ENCODE data around the gene RARRES1. TPM values are rescaled to one million over a fixed set of nuclear protein-coding genes. Genes with fewer than 3 reads are reported as not detected.
A peak's percentile ranks its signal among the peaks of the same experiment; 100 is the strongest.

The RARRES1 gene
- total RNA-seq, 2 donors from 2014 or later = 3.0 to 18.4 TPM

DNA sequence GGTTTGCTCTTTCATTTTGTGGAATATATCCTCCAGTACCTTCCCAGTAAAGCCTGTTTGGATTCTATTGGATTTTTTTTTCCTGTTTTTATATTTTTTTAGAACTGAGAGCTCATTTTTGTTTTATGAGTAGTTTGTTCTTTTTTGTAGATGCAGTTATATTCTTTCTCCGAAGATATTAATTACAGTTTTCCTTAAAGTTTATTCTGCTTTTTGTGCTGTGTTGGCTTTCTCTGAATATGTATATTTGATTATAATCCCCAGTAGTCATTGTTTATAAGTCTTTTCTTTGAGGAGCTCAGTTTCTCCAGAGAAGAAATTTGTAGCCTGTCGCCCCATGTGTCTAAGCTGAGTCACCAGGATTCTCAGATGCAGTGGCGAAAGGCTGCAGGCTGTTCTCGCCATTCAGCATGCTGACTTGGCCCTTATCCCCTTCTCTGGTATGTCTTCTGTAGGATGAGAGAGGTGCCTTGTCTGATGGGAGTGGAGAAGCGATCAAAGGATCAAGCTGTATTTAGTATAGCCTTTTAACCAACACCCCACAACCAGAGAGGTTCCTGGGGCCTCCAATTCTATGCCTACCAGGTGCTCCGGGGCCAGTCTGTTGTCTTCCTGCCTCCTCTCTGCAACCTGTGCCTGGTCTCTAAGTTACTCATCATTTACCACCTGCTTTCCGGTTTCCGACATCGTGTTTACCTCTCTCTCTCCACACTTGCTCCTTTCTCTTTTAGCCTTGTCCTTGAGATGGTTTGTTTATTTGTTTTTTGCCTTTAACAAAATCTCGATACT lies 37.9 kb upstream of the RARRES1 start:
- no peak for ATAC-seq
- Histone ChIP-seq H3K27ac (peak overlapping the region in 1 of 4 donors; percentile 27), H3K4me3 (no peak overlapping the region), H3K4me1 (peaks cover 20% of the 10 kb centered on the region), H3K9me3 (no peaks in the 10 kb centered on the region), H3K36me3 (replicated peaks in 1 of 2; ENCODE audit: insufficient read depth in 1 of 2, low read depth in 2 of 2) (no peaks in the 10 kb centered on the region), H3K27me3 (no peaks in the 10 kb centered on the region)
- TF ChIP-seq POLR2A (IDR thresholded peaks at IDR 0.05) = no peak
- no peak for TF ChIP-seq CTCF (IDR thresholded peaks at IDR 0.05)
- intact Hi-C loops (cut with DNase I) = no loop called here
- 74 to 86% methylated on average over 10 of the region's 10 CpGs for WGBS, 2 donors
- no peak for DNase-seq

GRCh38 chr3:158769549-158769948 lies 37.3 kb upstream of the RARRES1 start:
- H3K4me3 ChIP-seq = no peak overlapping the region
- intact Hi-C loops (cut with DNase I) = no loop called here
- peaks cover 20% of the 10 kb centered on the region for H3K4me1 ChIP-seq
- H3K27me3 ChIP-seq = no peaks in the 10 kb centered on the region
- peak overlapping the region in 1 of 4 donors; percentile 27 for H3K27ac ChIP-seq
- ATAC-seq (no peak), DNase-seq (no peak)
- 45 to 48% methylated on average over 4 of the region's 4 CpGs for WGBS, 2 donors
- no peaks in the 10 kb centered on the region for H3K36me3 ChIP-seq (replicated peaks in 1 of 2; ENCODE audit: insufficient read depth in 1 of 2, low read depth in 2 of 2)
- TF ChIP-seq POLR2A (IDR thresholded peaks at IDR 0.05) (no peak), CTCF (IDR thresholded peaks at IDR 0.05) (no peak)
- H3K9me3 ChIP-seq = no peaks in the 10 kb centered on the region

- DNase-seq = peak in 1 of 4 donors; percentile 28
- Histone ChIP-seq H3K9me3 (no peaks in the 10 kb centered on the region), H3K4me3 (no peak overlapping the region), H3K36me3 (replicated peaks in 1 of 2; ENCODE audit: insufficient read depth in 1 of 2, low read depth in 2 of 2) (no peaks in the 10 kb centered on the region), H3K4me1 (peaks cover 20% of the 10 kb centered on the region), H3K27ac (peak overlapping the region in 3 of 4 donors; percentile 5 to 33 (median 10)), H3K27me3 (no peaks in the 10 kb centered on the region)
- no peak for TF ChIP-seq CTCF (IDR thresholded peaks at IDR 0.05)
- no peak for TF ChIP-seq POLR2A (IDR thresholded peaks at IDR 0.05)
- ATAC-seq = peak; percentile 68
- WGBS, 2 donors = 71% methylated on average over 8 of the region's 8 CpGs
- intact Hi-C loops (cut with DNase I) = no loop called here
Measured at GRCh38 chr3:158768881-158769543, 36.8 kb upstream of the RARRES1 start.

DNA sequence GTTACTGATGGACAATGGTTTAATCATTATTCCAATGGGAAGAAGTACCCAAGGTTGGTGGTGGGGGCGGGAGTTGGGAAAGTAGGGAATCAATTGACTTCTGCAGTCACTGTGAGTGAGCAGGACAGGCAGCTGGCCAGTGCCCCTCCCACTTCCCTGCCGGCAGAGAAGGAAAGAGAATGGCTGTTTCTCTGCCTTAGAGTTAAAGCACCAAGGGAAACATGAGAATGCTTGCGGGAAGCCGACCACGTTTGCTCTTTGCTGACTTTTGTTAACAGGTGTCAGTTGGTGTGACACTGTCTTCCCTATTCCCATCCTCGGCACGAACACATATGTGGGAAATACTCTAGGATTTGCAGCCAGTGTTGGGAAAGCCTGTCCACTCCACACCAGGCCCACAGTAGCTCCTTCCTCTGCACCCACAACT lies 36.1 kb upstream of the RARRES1 start:
- DNase-seq = peak; percentile 19 to 52 (median 41)
- 21 to 30% methylated on average over 7 of the region's 7 CpGs for WGBS, 2 donors
- H3K4me1 ChIP-seq = peaks cover 21% of the 10 kb centered on the region
- TF ChIP-seq CTCF (IDR thresholded peaks at IDR 0.05) = no peak
- no peak for TF ChIP-seq POLR2A (IDR thresholded peaks at IDR 0.05)
- H3K27me3 ChIP-seq = no peaks in the 10 kb centered on the region
- H3K36me3 ChIP-seq (replicated peaks in 1 of 2; ENCODE audit: insufficient read depth in 1 of 2, low read depth in 2 of 2) = no peaks in the 10 kb centered on the region
- intact Hi-C loops (cut with DNase I) = no loop called here
- H3K27ac ChIP-seq = peak overlapping the region in 3 of 4 donors; percentile 5 to 33 (median 10)
- no peak overlapping the region for H3K4me3 ChIP-seq
- no peaks in the 10 kb centered on the region for H3K9me3 ChIP-seq
- ATAC-seq = no peak
